Uterus (tissue), 4 donors: ENCODE data around the gene SNAP29. TPM values are rescaled to one million over a fixed set of nuclear protein-coding genes. Genes with fewer than 3 reads are reported as not detected.
A peak's percentile ranks its signal among the peaks of the same experiment; 100 is the strongest.

Experiments used
- DNase-seq, 2 donors: peaks; one replicate each; pipeline ENCODE4 v3.0.0-alpha.2; 2019 to 2020
- H3K27ac ChIP-seq, 2 donors: fragments of 200-600 bp; sonication (generic); 1 replicate in 1 of 2; 2 replicates in 1 of 2; pipeline ENCODE4 v1.5.1; 2016 to 2018
- H3K27me3 ChIP-seq, 2 donors: fragments of 200-600 bp; sonication (generic); one replicate each; pipeline ENCODE4 v1.5.1; 2018 to 2019; ENCODE audit warnings: control low read depth in 1 of 2
- H3K36me3 ChIP-seq, 2 donors: fragments of 200-600 bp; sonication (generic); one replicate each; pipeline ENCODE4 v1.5.1; 2019; ENCODE audit warnings: control low read depth in 1 of 2
- H3K4me1 ChIP-seq, 2 donors: fragments of 200-600 bp; sonication (generic); one replicate each; pipeline ENCODE4 v1.5.1; 2018 to 2019; ENCODE audit warnings: control low read depth in 1 of 2
- H3K4me3 ChIP-seq, 2 donors: fragments of 200-600 bp; sonication (generic); 1 replicate in 1 of 2; 2 replicates in 1 of 2; pipeline ENCODE4 v1.5.1; 2018 to 2019; ENCODE audit warnings: mild to moderate bottlenecking in 1 of 2
- H3K9me3 ChIP-seq, 2 donors: fragments of 200-600 bp; sonication (generic); one replicate each; pipeline ENCODE4 v1.5.1; 2019; ENCODE audit warnings: control low read depth in 1 of 2
- POLR2A ChIP-seq, 2 donors: fragments of 450-650 bp; IDR thresholded peaks; one replicate each; pipeline ENCODE4 v1.6.1; 2016; ENCODE audit warnings: antibody characterized with exemption in 2 of 2, mild to moderate bottlenecking in 1 of 2, moderate library complexity in 1 of 2
- intact Hi-C: fragments of 100-400 bp; cut with DNase I; formaldehyde crosslinking; loops from one replicate; pipeline ENCODE4 v1.15.1; 2023; ENCODE audit warnings: low total_unique reads
- total RNA-seq, 4 donors: library from RNA; depleted of rRNA in 3 of 4; stranded (reverse); fragments of >200 nt in 3 of 4; gene quantifications; one replicate each; pipeline versions ENCODE4 v1.1.0 to v1.2.4, GENCODE V29; 2014 to 2023
- TF ChIP-seq, protein P1 (sequence below), 4 experiments: fragments of 200-600 bp in 2 of 4; fragments of 450-650 bp in 2 of 4; sonication (generic) in 2 of 4; IDR thresholded peaks; one replicate each; pipeline ENCODE4 v1.5.1; 2016 to 2019; ENCODE audit warnings: antibody characterized with exemption in 4 of 4, mild to moderate bottlenecking in 2 of 4, moderate library complexity in 1 of 4
- donor health status: DM: yes; HTN: yes; CAD: no.

SNAP29 gene
- total RNA-seq, 4 donors from 2014 or later: 5.3 to 33.5 (median 13.1) TPM

GRCh38 chr22:20885017-20885556 is 26.3 kb downstream of the SNAP29 start:
- intact Hi-C loops: no loop called here
- H3K9me3 ChIP-seq: no peaks in the 10 kb centered on the region
- H3K27ac ChIP-seq: peak overlapping the region in 1 of 2 donors; percentile 44
- TF ChIP-seq, protein P1, sequence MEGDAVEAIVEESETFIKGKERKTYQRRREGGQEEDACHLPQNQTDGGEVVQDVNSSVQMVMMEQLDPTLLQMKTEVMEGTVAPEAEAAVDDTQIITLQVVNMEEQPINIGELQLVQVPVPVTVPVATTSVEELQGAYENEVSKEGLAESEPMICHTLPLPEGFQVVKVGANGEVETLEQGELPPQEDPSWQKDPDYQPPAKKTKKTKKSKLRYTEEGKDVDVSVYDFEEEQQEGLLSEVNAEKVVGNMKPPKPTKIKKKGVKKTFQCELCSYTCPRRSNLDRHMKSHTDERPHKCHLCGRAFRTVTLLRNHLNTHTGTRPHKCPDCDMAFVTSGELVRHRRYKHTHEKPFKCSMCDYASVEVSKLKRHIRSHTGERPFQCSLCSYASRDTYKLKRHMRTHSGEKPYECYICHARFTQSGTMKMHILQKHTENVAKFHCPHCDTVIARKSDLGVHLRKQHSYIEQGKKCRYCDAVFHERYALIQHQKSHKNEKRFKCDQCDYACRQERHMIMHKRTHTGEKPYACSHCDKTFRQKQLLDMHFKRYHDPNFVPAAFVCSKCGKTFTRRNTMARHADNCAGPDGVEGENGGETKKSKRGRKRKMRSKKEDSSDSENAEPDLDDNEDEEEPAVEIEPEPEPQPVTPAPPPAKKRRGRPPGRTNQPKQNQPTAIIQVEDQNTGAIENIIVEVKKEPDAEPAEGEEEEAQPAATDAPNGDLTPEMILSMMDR (IDR thresholded peaks at IDR 0.05): no peak
- no peak for TF ChIP-seq POLR2A (IDR thresholded peaks at IDR 0.05)
- DNase-seq: no peak
- H3K4me1 ChIP-seq: no peaks in the 10 kb centered on the region
- H3K36me3 ChIP-seq: no peaks in the 10 kb centered on the region
- no peaks in the 10 kb centered on the region for H3K27me3 ChIP-seq
- H3K4me3 ChIP-seq: no peak overlapping the region

DNA sequence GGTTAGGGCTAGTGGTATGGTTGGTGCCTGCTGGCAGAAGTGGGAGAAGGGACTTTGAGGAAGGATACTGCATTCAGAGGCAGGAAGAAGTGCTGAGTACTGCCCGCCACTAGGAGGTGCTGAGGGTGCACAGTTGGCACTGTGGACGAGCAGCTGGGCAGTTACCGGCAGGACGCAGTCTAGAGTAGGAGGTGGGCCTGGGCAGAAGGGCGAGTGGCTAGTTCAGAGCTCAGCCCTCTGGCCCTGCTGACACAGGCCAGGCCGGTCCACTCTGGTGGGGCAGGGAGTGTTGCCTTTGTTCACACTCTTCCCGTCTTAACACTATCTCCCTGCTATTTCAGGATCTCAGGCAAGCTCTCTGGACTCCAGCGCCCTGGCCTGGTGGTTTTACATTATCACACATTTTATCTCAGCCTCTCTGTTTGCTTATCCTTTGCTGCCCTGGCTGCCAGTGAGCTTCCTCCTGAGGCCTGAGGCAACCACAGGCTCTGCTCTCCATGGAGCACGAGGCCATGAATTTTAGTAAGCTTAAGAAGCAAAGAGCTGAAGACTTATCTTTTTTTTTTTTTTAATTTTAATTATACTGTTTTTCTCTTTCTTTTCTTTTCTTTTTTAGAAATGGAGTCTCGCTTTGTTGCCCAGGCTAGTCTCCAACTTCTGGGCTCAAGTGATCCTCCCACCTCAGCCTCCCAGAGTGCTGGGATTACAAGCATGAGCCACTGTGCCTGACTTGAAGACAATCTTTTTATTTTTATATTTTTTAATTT is 26.9 kb downstream of the SNAP29 start:
- Histone ChIP-seq H3K27ac (peak overlapping the region in 1 of 2 donors; percentile 44), H3K36me3 (no peaks in the 10 kb centered on the region), H3K27me3 (no peaks in the 10 kb centered on the region), H3K4me1 (no peaks in the 10 kb centered on the region), H3K4me3 (no peak overlapping the region), H3K9me3 (no peaks in the 10 kb centered on the region)
- intact Hi-C loops: no loop called here
- DNase-seq: peak; percentile 70
- peak in 1 of 2 donors; percentile 30 for TF ChIP-seq POLR2A (IDR thresholded peaks at IDR 0.05)
- TF ChIP-seq, protein P1 (IDR thresholded peaks at IDR 0.05): peak; percentile 68 to 84 (median 82)

DNA sequence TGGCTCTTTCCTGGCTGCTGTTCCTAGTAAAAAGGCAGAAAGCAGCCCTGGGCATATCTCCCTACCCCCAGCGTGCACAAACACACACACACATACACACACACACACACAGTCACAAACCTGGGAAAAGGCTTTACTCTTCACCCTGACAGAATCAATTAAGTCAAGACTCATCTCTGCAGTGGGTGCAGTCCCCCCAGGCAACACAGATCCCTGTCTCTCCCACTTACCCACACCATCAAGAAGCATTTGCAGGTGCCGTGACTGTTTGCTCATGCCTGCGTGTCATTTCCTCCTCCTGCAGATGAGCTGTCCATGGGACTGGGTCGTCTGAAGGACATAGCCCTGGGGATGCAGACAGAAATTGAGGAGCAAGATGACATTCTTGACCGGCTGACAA is 28.6 kb downstream of the SNAP29 start:
- H3K4me3 ChIP-seq: no peak overlapping the region
- DNase-seq: no peak
- TF ChIP-seq, protein P1 (IDR thresholded peaks at IDR 0.05): no peak
- no peaks in the 10 kb centered on the region for H3K9me3 ChIP-seq
- no peaks in the 10 kb centered on the region for H3K36me3 ChIP-seq
- intact Hi-C loops: no loop called here
- no peak overlapping the region for H3K27ac ChIP-seq
- no peaks in the 10 kb centered on the region for H3K27me3 ChIP-seq
- H3K4me1 ChIP-seq: no peaks in the 10 kb centered on the region

- Histone ChIP-seq H3K27me3 (no peaks in the 10 kb centered on the region), H3K36me3 (no peaks in the 10 kb centered on the region), H3K4me1 (no peaks in the 10 kb centered on the region), H3K27ac (no peak overlapping the region), H3K9me3 (no peaks in the 10 kb centered on the region), H3K4me3 (no peak overlapping the region)
- TF ChIP-seq, protein P1 (IDR thresholded peaks at IDR 0.05): no peak
- TF ChIP-seq POLR2A (IDR thresholded peaks at IDR 0.05): no peak
- intact Hi-C loops: no loop called here
- DNase-seq: no peak
Observed at GRCh38 chr22:20889025-20889704, 30.4 kb downstream of the SNAP29 start.
